Liver (tissue), 3 donors: ENCODE results near the gene HSD3B2.

Experiments
- ATF3 ChIP-seq: IDR thresholded peaks from 2 replicates; pipeline ENCODE4 v1.6.1; 2016; ENCODE audit warnings: antibody characterized with exemption
- CTCF ChIP-seq: fragments of 150-350 bp; IDR thresholded peaks from 2 replicates; pipeline ENCODE4 v1.5.1; 2017; ENCODE audit warnings: improper control_type of control experiment, low read depth, low read length; ENCODE audit not compliant: missing input control
- GABPA ChIP-seq, 2 donors: IDR thresholded peaks in 1 of 2; conservative IDR thresholded peaks in 1 of 2; 2 replicates each; pipeline ENCODE4 v1.6.1; 2016; ENCODE audit warnings: antibody characterized with exemption in 2 of 2, mild to moderate bottlenecking in 1 of 2, moderate library complexity in 1 of 2
- HNF4G ChIP-seq: IDR thresholded peaks from 2 replicates; pipeline ENCODE4 v1.6.1; 2016; ENCODE audit warnings: antibody characterized with exemption
- JUND ChIP-seq, 2 donors: IDR thresholded peaks; 2 replicates each; pipeline ENCODE4 v1.6.1; 2016; ENCODE audit warnings: antibody characterized with exemption in 2 of 2
- RAD21 ChIP-seq, 2 donors: IDR thresholded peaks; 2 replicates each; pipeline ENCODE4 v1.6.1; 2016; ENCODE audit warnings: antibody characterized with exemption in 2 of 2, mild to moderate bottlenecking in 2 of 2
- RXRA ChIP-seq, 2 donors: IDR thresholded peaks; 2 replicates each; pipeline ENCODE4 v1.6.1; 2017 to 2018; ENCODE audit warnings: antibody characterized with exemption in 2 of 2, mild to moderate bottlenecking in 1 of 2
- TF ChIP-seq, protein P1 (sequence below): IDR thresholded peaks from 2 replicates; pipeline ENCODE4 v1.6.1; 2016; ENCODE audit warnings: antibody characterized with exemption
- donor health status: healthy.
- donor health status: healthy.

GRCh38 chr1:119409731-119410130, 5.2 kb upstream of the HSD3B2 start:
- TF ChIP-seq HNF4G (no peak), CTCF (no peak), GABPA (IDR thresholded peaks at IDR 0.05 in 1 of 2, conservative IDR thresholded peaks at IDR 0.05 in 1 of 2) (no peak), JUND (IDR thresholded peaks at IDR 0.05) (no peak), ATF3 (no peak), RXRA (IDR thresholded peaks at IDR 0.05) (no peak), RAD21 (IDR thresholded peaks at IDR 0.05) (no peak)
- TF ChIP-seq, protein P1, sequence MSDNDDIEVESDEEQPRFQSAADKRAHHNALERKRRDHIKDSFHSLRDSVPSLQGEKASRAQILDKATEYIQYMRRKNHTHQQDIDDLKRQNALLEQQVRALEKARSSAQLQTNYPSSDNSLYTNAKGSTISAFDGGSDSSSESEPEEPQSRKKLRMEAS, result no peak
